HCT116 (cell line): Measurements from ENCODE around the gene PWWP3B. TPM values are rescaled to one million over a fixed set of nuclear protein-coding genes. Genes with fewer than 3 reads are reported as not detected.

Experiments used
- ATAC-seq: fragments of 200-7000 bp; cut with Tn5 transposase; 2 replicates; pipeline ENCODE4 v1.9.1; 2020; ENCODE audit warnings: mild to moderate bottlenecking, moderate library complexity
- BruUV-seq: library from RNA; stranded (reverse); fragments of 400-500 nt; replicated peaks from 2 replicates; lab custom pipeline; 2021; lab: Mats Ljungman, UMichigan
- CTCF ChIA-PET: fragments of 300-600 bp; sonication (Branson Sonifier 250); formaldehyde crosslinking; loops from one replicate; lab custom pipeline; 2021; ENCODE audit warnings: antibody characterized with exemption; lab: Charles Lee
- POLR2A ChIA-PET: fragments of 300-600, 350-600 bp; sonication (Branson Sonifier 250); formaldehyde crosslinking; loops from one replicate; lab custom pipeline; 2021; ENCODE audit warnings: antibody characterized with exemption; lab: Charles Lee
- RAD21 ChIA-PET, 2 experiments: fragments of 300-600 bp; sonication (Branson Sonifier 250); formaldehyde crosslinking; loops; one replicate each; lab custom pipeline; 2023; ENCODE audit warnings: low total read pairs in 2 of 2; ENCODE audit not compliant: uncharacterized antibody in 2 of 2, unreplicated experiment in 2 of 2, low non-redundant PET in 1 of 2; lab: Charles Lee
- DNase-seq: peaks from one replicate; pipeline ENCODE4 v3.0.0-alpha.2; 2010; ENCODE audit warnings: low read depth, low spot score
- H2AFZ ChIP-seq: fragments of 200-600 bp; shearing (Covaris generic), sonication (generic); 2 replicates; pipeline ENCODE4 v1.6.1; 2017; ENCODE audit warnings: low read depth, mixed run types, mixed read lengths, antibody characterized with exemption, low read length; ENCODE audit not compliant: poor library complexity, severe bottlenecking
- H3K27ac ChIP-seq: 2 replicates; pipeline ENCODE4 v1.5.1; 2012; ENCODE audit warnings: low read depth, low read length
- H3K27me3 ChIP-seq: fragments of 200-600 bp; sonication (generic); 2 replicates; pipeline ENCODE4 v1.6.1; 2016; ENCODE audit warnings: mixed run types, low read length, mixed read lengths; ENCODE audit not compliant: insufficient read depth
- H3K36me3 ChIP-seq, 2 experiments: fragments of 200-500 bp in 1 of 2; fragments of 200-600 bp in 1 of 2; sonication (Bioruptor generic) in 1 of 2; sonication (generic) in 1 of 2; 2 replicates each; pipeline versions ENCODE4 v1.5.1 to v1.6.1; 2014 to 2016; ENCODE audit warnings: low read length in 2 of 2, inconsistent platforms in 1 of 2, mixed read lengths in 1 of 2, mixed run types in 1 of 2; ENCODE audit not compliant: insufficient read depth in 2 of 2, control insufficient read depth in 1 of 2
- H3K4me1 ChIP-seq, 2 experiments: fragments of 200-600 bp in 1 of 2; sonication (generic) in 1 of 2; 2 replicates each; pipeline versions ENCODE4 v1.5.1 to v1.6.1; 2012 to 2017; ENCODE audit warnings: low read length in 2 of 2, inconsistent platforms in 1 of 2, mild to moderate bottlenecking in 1 of 2, mixed read lengths in 1 of 2, mixed run types in 1 of 2, moderate library complexity in 1 of 2; ENCODE audit not compliant: insufficient read depth in 2 of 2, control insufficient read depth in 1 of 2
- H3K4me2 ChIP-seq: fragments of 200-600 bp; sonication (generic); 2 replicates; pipeline ENCODE4 v1.6.1; 2017; ENCODE audit warnings: mixed run types, low read length, mixed read lengths
- H3K4me3 ChIP-seq, 2 experiments: fragments of 200-600 bp in 1 of 2; sonication (generic) in 1 of 2; replicated peaks in 1 of 2; 2 replicates each; pipeline ENCODE4 v1.5.1; 2011 to 2016; ENCODE audit warnings: low read length in 2 of 2, control low read depth in 1 of 2, low read depth in 1 of 2, mild to moderate bottlenecking in 1 of 2, mixed read lengths in 1 of 2, mixed run types in 1 of 2
- H3K79me2 ChIP-seq: fragments of 200-600 bp; sonication (generic); 2 replicates; pipeline ENCODE4 v1.6.1; 2017; ENCODE audit warnings: mild to moderate bottlenecking, mixed run types, low read length, moderate library complexity, mixed read lengths; ENCODE audit not compliant: insufficient read depth
- H3K9ac ChIP-seq: fragments of 200-600 bp; sonication (generic); 2 replicates; pipeline ENCODE4 v1.6.1; 2016; ENCODE audit warnings: low read length, mixed read lengths
- H3K9me2 ChIP-seq: fragments of 200-600 bp; sonication (generic), shearing (Covaris generic); 2 replicates; pipeline ENCODE4 v1.6.1; 2017; ENCODE audit warnings: mixed run types, mild to moderate bottlenecking, moderate library complexity; ENCODE audit not compliant: insufficient read depth
- H3K9me3 ChIP-seq, 2 experiments: fragments of 200-500 bp in 1 of 2; fragments of 200-600 bp in 1 of 2; sonication (Bioruptor generic) in 1 of 2; sonication (generic) in 1 of 2; 2 replicates each; pipeline ENCODE4 v1.6.1; 2014 to 2017; ENCODE audit warnings: low read length in 2 of 2, mixed read lengths in 2 of 2, inconsistent platforms in 1 of 2, low read depth in 1 of 2, mild to moderate bottlenecking in 1 of 2, mixed run types in 1 of 2, moderate library complexity in 1 of 2; ENCODE audit not compliant: control insufficient read depth in 1 of 2, insufficient read depth in 1 of 2
- H4K20me1 ChIP-seq: fragments of 200-600 bp; sonication (generic), shearing (Covaris generic); 2 replicates; pipeline ENCODE4 v1.6.1; 2017; ENCODE audit warnings: mixed run types, mild to moderate bottlenecking, moderate library complexity; ENCODE audit not compliant: insufficient read depth
- EGR1 ChIP-seq: IDR thresholded peaks from 2 replicates; pipeline ENCODE4 v1.6.1; 2012; ENCODE audit warnings: low read depth
- EZH2 ChIP-seq: fragments of 200-600 bp; sonication (generic); IDR thresholded peaks from 2 replicates; pipeline ENCODE4 v1.6.1; 2017; ENCODE audit warnings: antibody characterized with exemption, mixed run types
- MAX ChIP-seq: IDR thresholded peaks from 2 replicates; pipeline ENCODE4 v1.6.1; 2012
- POLR2A ChIP-seq: IDR thresholded peaks from 2 replicates; pipeline ENCODE4 v1.7.0; 2011; ENCODE audit warnings: borderline replicate concordance; ENCODE audit not compliant: insufficient read depth, insufficient read length; ENCODE audit errors: extremely low read depth
- REST ChIP-seq: IDR thresholded peaks from 2 replicates; pipeline ENCODE4 v1.6.1; 2012; ENCODE audit warnings: low read depth
- SP1 ChIP-seq: IDR thresholded peaks from 2 replicates; pipeline ENCODE4 v1.6.1; 2012; ENCODE audit warnings: low read depth
- SRF ChIP-seq: IDR thresholded peaks from 2 replicates; pipeline ENCODE4 v1.6.1; 2012; ENCODE audit warnings: low read depth
- TCF7L2 ChIP-seq: IDR thresholded peaks from 2 replicates; pipeline ENCODE4 v1.7.0; 2011; ENCODE audit warnings: borderline replicate concordance, inconsistent platforms; ENCODE audit not compliant: insufficient read depth, insufficient read length; ENCODE audit errors: extremely low read depth
- YY1 ChIP-seq: IDR thresholded peaks from 2 replicates; pipeline ENCODE4 v1.6.1; 2011; ENCODE audit warnings: low read length, low read depth, moderate library complexity, mild to moderate bottlenecking; ENCODE audit not compliant: insufficient replicate concordance; ENCODE audit errors: extremely low read depth
- intact Hi-C: fragments of 100-400 bp; cut with micrococcal nuclease; formaldehyde crosslinking; loops from 2 replicates; pipeline ENCODE4 v1.10.0; 2022
- total RNA-seq: library from RNA; stranded (reverse); gene quantifications from one replicate; pipeline ENCODE4 v1.2.1, GENCODE V29; 2021; ENCODE audit not compliant: unreplicated experiment

The PWWP3B gene
- total RNA-seq, 1 experiment from 2014 or later: 3.4 TPM

GRCh38 chrX:106139048-106139447, 29.1 kb upstream of the PWWP3B start (continued):
- no peak for TF ChIP-seq REST
- TF ChIP-seq MAX: no peak
- TF ChIP-seq, all 23 proteins: peak for 0

GRCh38 chrX:106144755-106145639, 23.1 kb upstream of the PWWP3B start:
- TF ChIP-seq TCF7L2 (no peak), YY1 (no peak), POLR2A (no peak), EGR1 (no peak), MAX (no peak), SP1 (no peak), SRF (no peak), EZH2 (no peak)
- H3K9me3 ChIP-seq: no peaks in the 10 kb centered on the region
- no peak overlapping the region for H3K9ac ChIP-seq
- POLR2A ChIA-PET: no interaction called here
- RAD21 ChIA-PET: no interaction called here
- DNase-seq (no peak), ATAC-seq (no peak)
- no peak overlapping the region for H3K27ac ChIP-seq
- no peaks in the 10 kb centered on the region for H4K20me1 ChIP-seq
- H2AFZ ChIP-seq: no peak overlapping the region
- H3K36me3 ChIP-seq: no peaks in the 10 kb centered on the region
- H3K9me2 ChIP-seq: no peaks in the 10 kb centered on the region
- H3K4me1 ChIP-seq: no peaks in the 10 kb centered on the region
- H3K27me3 ChIP-seq: no peaks in the 10 kb centered on the region
- no peak overlapping the region for H3K4me3 ChIP-seq
- CTCF ChIA-PET: no interaction called here
- BruUV-seq: no TSS peak
- no peak overlapping the region for H3K4me2 ChIP-seq
- no peaks in the 10 kb centered on the region for H3K79me2 ChIP-seq
- intact Hi-C loops: no loop called here
